GM21576 (cell line): Measurements from ENCODE around the gene DHX58.
A peak's percentile ranks its signal among the peaks of the same experiment; 100 is the strongest.
"Not testable (repeated sequence)": the region's sequence is repeated elsewhere in the genome, so short reads cannot be mapped to it uniquely, and the experiment has no call there.

Experiments used
- ATAC-seq: cut with Tn5 transposase; IDR thresholded peaks from one replicate; pipeline ENCODE4 v1.9.1; 2021; ENCODE audit warnings: mild to moderate bottlenecking, moderate library complexity; ENCODE audit not compliant: unreplicated experiment

DHX58 gene

GRCh38 chr17:42112552-42113176, at the start of gene DHX58:
TSS of gene DHX58 (minus strand) at chr17:42112714. CDS start at chr17:42111892, 822 bp downstream.
- ATAC-seq: peak; percentile 57

- ATAC-seq: no peak
These were observed 48.0 kb upstream of the DHX58 start for GRCh38 chr17:42160531-42160910.

GRCh38 chr17:42159796-42160530, 47.4 kb upstream of the DHX58 start:
- no peak for ATAC-seq

GRCh38 chr17:42155614-42156045, 43.1 kb upstream of the DHX58 start:
- ATAC-seq: no peak

- no peak for ATAC-seq
These were observed 41.6 kb upstream of the DHX58 start for GRCh38 chr17:42153919-42154742.

- ATAC-seq: no peak
These were observed 34.5 kb upstream of the DHX58 start for GRCh38 chr17:42146911-42147607.

- ATAC-seq: not testable (repeated sequence)
These were observed 30.6 kb upstream of the DHX58 start for GRCh38 chr17:42143138-42143537.

- ATAC-seq: no peak
These were observed 29.9 kb upstream of the DHX58 start for GRCh38 chr17:42142371-42142896.

- no peak for ATAC-seq
These were observed 28.9 kb upstream of the DHX58 start for GRCh38 chr17:42141382-42141781.

- not testable (repeated sequence) for ATAC-seq
These were observed 28.2 kb upstream of the DHX58 start for GRCh38 chr17:42140690-42141089.

GRCh38 chr17:42138749-42139492, 26.4 kb upstream of the DHX58 start:
- ATAC-seq: no peak

- no peak for ATAC-seq
These were observed 24.1 kb upstream of the DHX58 start for GRCh38 chr17:42136654-42137051.

- ATAC-seq: no peak
These were observed 23.4 kb upstream of the DHX58 start for GRCh38 chr17:42135664-42136653.

- ATAC-seq: no peak
These were observed 22.6 kb upstream of the DHX58 start for GRCh38 chr17:42135151-42135550.

- peak; percentile 47 for ATAC-seq
These were observed 21.0 kb upstream of the DHX58 start for GRCh38 chr17:42133461-42134041.

GRCh38 chr17:42132941-42133340, 20.4 kb upstream of the DHX58 start:
- peak; percentile 25 for ATAC-seq

GRCh38 chr17:42131981-42132432, 19.5 kb upstream of the DHX58 start:
- no peak for ATAC-seq

GRCh38 chr17:42131232-42131631, 18.7 kb upstream of the DHX58 start:
- ATAC-seq: no peak
